Cardiac muscle cell (in vitro differentiated cells and primary cell): Measurements from ENCODE around the gene CETP. TPM values are rescaled to one million over a fixed set of nuclear protein-coding genes. Genes with fewer than 3 reads are reported as not detected.
"Not testable (repeated sequence)": the region's sequence is repeated elsewhere in the genome, so short reads cannot be mapped to it uniquely, and the experiment has no call there.

Experiments used
- DNase-seq, 2 donors: peaks; one replicate each; pipeline versions ENCODE4 v3.0.0 to v3.0.0-alpha.2; 2010 to 2017; ENCODE audit warnings: low read depth in 1 of 2, low spot score in 1 of 2
- H3K27ac ChIP-seq: fragments of 200-600 bp; sonication (generic); 2 replicates; pipeline ENCODE4 v1.5.1; 2016
- H3K27me3 ChIP-seq: fragments of 200-600 bp; sonication (generic); 2 replicates; pipeline ENCODE4 v1.6.0; 2016; ENCODE audit warnings: control low read depth
- H3K36me3 ChIP-seq: fragments of 200-600 bp; sonication (generic); 2 replicates; pipeline ENCODE4 v1.5.1; 2016; ENCODE audit warnings: control low read depth
- H3K4me1 ChIP-seq: fragments of 200-600 bp; sonication (generic); 2 replicates; pipeline ENCODE4 v1.8.1; 2017; ENCODE audit warnings: low read depth, mild to moderate bottlenecking, mixed run types
- H3K4me3 ChIP-seq: fragments of 200-600 bp; sonication (generic); 2 replicates; pipeline ENCODE4 v1.5.1; 2016; ENCODE audit warnings: mild to moderate bottlenecking
- H3K9me3 ChIP-seq: fragments of 200-600 bp; sonication (generic); 2 replicates; pipeline ENCODE4 v1.5.1; 2017; ENCODE audit warnings: low read depth, mild to moderate bottlenecking, control low read depth
- polyA plus RNA-seq: library from polyadenylated mRNA; unstranded; fragments of >200 nt; fragmentation: Nextera tagmentation; extraction: Ambion mirVana; gene quantifications from 2 replicates; pipeline ENCODE4 v1.2.1, GENCODE V29; 2016
- total RNA-seq: library from RNA; depleted of rRNA; stranded (reverse); fragments of >200 nt; gene quantifications from 2 replicates; pipeline ENCODE4 v1.2.3, GENCODE V29; 2016
- TF ChIP-seq, protein P1 (sequence below): IDR thresholded peaks from 2 replicates; pipeline ENCODE4 v1.5.1; 2012; ENCODE audit warnings: low read depth, mild to moderate bottlenecking, low read length

Gene CETP
- total and polyA plus RNA-seq, 2 experiments from 2014 or later = 0.27 to 0.49 TPM

- H3K27me3 ChIP-seq = no peaks in the 10 kb centered on the region
- peak overlapping the region; percentile 97 for H3K27ac ChIP-seq
- TF ChIP-seq, protein P1, sequence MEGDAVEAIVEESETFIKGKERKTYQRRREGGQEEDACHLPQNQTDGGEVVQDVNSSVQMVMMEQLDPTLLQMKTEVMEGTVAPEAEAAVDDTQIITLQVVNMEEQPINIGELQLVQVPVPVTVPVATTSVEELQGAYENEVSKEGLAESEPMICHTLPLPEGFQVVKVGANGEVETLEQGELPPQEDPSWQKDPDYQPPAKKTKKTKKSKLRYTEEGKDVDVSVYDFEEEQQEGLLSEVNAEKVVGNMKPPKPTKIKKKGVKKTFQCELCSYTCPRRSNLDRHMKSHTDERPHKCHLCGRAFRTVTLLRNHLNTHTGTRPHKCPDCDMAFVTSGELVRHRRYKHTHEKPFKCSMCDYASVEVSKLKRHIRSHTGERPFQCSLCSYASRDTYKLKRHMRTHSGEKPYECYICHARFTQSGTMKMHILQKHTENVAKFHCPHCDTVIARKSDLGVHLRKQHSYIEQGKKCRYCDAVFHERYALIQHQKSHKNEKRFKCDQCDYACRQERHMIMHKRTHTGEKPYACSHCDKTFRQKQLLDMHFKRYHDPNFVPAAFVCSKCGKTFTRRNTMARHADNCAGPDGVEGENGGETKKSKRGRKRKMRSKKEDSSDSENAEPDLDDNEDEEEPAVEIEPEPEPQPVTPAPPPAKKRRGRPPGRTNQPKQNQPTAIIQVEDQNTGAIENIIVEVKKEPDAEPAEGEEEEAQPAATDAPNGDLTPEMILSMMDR = no peak
- no peaks in the 10 kb centered on the region for H3K9me3 ChIP-seq
- H3K4me1 ChIP-seq = peaks cover 13% of the 10 kb centered on the region
- peaks cover 32% of the 10 kb centered on the region for H3K36me3 ChIP-seq
- H3K4me3 ChIP-seq = peak overlapping the region; percentile 85
- peak; percentile 70 to 81 for DNase-seq
Observed at GRCh38 chr16:56932721-56933619, 28.8 kb upstream of the CETP start.

- DNase-seq = no peak
- peaks cover 13% of the 10 kb centered on the region for H3K4me1 ChIP-seq
- peaks cover 43% of the 10 kb centered on the region for H3K36me3 ChIP-seq
- no peaks in the 10 kb centered on the region for H3K9me3 ChIP-seq
- TF ChIP-seq, protein P1 = no peak
- H3K4me3 ChIP-seq = peak overlapping the region; percentile 85
- H3K27ac ChIP-seq = no peak overlapping the region
- H3K27me3 ChIP-seq = no peaks in the 10 kb centered on the region
Observed at GRCh38 chr16:56933828-56934598, 27.7 kb upstream of the CETP start.

- H3K4me3 ChIP-seq, H3K27me3 ChIP-seq, H3K9me3 ChIP-seq, DNase-seq, H3K27ac ChIP-seq: not testable (repeated sequence)
- Histone ChIP-seq H3K36me3 (peaks cover 49% of the 10 kb centered on the region), H3K4me1 (peaks cover 13% of the 10 kb centered on the region)
Observed at GRCh38 chr16:56934599-56935145, 27.1 kb upstream of the CETP start.

GRCh38 chr16:56935201-56935600 lies 26.5 kb upstream of the CETP start:
- peaks cover 55% of the 10 kb centered on the region for H3K36me3 ChIP-seq
- no peaks in the 10 kb centered on the region for H3K27me3 ChIP-seq
- no peak overlapping the region for H3K27ac ChIP-seq
- no peak overlapping the region for H3K4me3 ChIP-seq
- DNase-seq = no peak
- H3K4me1 ChIP-seq = peaks cover 13% of the 10 kb centered on the region
- TF ChIP-seq, protein P1 = no peak
- H3K9me3 ChIP-seq = no peaks in the 10 kb centered on the region

GRCh38 chr16:56936491-56936890 lies 25.3 kb upstream of the CETP start:
- H3K4me3 ChIP-seq = no peak overlapping the region
- TF ChIP-seq, protein P1 = no peak
- peaks cover 13% of the 10 kb centered on the region for H3K4me1 ChIP-seq
- no peak for DNase-seq
- H3K9me3 ChIP-seq = no peaks in the 10 kb centered on the region
- H3K36me3 ChIP-seq = peaks cover 68% of the 10 kb centered on the region
- no peaks in the 10 kb centered on the region for H3K27me3 ChIP-seq
- no peak overlapping the region for H3K27ac ChIP-seq
